Caco-2 (cell line): ENCODE results near the gene MBOAT1. TPM values are rescaled to one million over a fixed set of nuclear protein-coding genes. Genes with fewer than 3 reads are reported as not detected.

Experiments
- BruUV-seq: library from RNA; stranded (reverse); fragments of 400-500 nt; replicated peaks from 2 replicates; lab custom pipeline; 2021; lab: Mats Ljungman, UMichigan
- CTCF ChIA-PET: fragments of 300-600 bp; sonication (Branson Sonifier 250); formaldehyde crosslinking; loops from one replicate; lab custom pipeline; 2022; ENCODE audit warnings: antibody characterized with exemption; lab: Charles Lee
- POLR2A ChIA-PET: fragments of 300-600 bp; sonication (Branson Sonifier 250); formaldehyde crosslinking; loops from one replicate; lab custom pipeline; 2022; ENCODE audit warnings: antibody characterized with exemption; lab: Charles Lee
- DNase-seq, 2 experiments: peaks; one replicate each; pipeline versions ENCODE4 v3.0.0 to v3.0.0-alpha.2; 2020 to 2022
- H3K27me3 ChIP-seq: replicated peaks from 2 replicates; pipeline ENCODE4 v1.6.0; 2011; ENCODE audit warnings: low read length; ENCODE audit not compliant: control insufficient read depth, insufficient read depth
- H3K36me3 ChIP-seq: 2 replicates; pipeline ENCODE4 v1.5.1; 2011; ENCODE audit warnings: low read length; ENCODE audit not compliant: control insufficient read depth, insufficient read depth
- H3K4me1 ChIP-seq: fragments of 250-450 bp; sonication (Bioruptor Pico); 2 replicates; pipeline ENCODE4 v1.5.1; 2020; ENCODE audit warnings: mild to moderate bottlenecking
- H3K4me3 ChIP-seq: 2 replicates; pipeline ENCODE4 v1.5.1; 2011; ENCODE audit warnings: low read depth, mild to moderate bottlenecking, control low read depth, low read length
- H3K9me3 ChIP-seq: fragments of 250-450 bp; sonication (Bioruptor Pico); 2 replicates; pipeline ENCODE4 v1.5.1; 2020; ENCODE audit warnings: mild to moderate bottlenecking, moderate library complexity
- H3K27ac Mint-ChIP-seq: one replicate; pipeline ENCODE4 v1.8.0; 2022; ENCODE audit warnings: mixed read lengths; ENCODE audit not compliant: unreplicated experiment
- H3K27me3 Mint-ChIP-seq: one replicate; pipeline ENCODE4 v1.8.0; 2022; ENCODE audit warnings: mixed read lengths; ENCODE audit not compliant: insufficient read depth, unreplicated experiment
- H3K36me3 Mint-ChIP-seq: one replicate; pipeline ENCODE4 v1.8.0; 2022; ENCODE audit warnings: mild to moderate bottlenecking, mixed read lengths; ENCODE audit not compliant: insufficient read depth, unreplicated experiment
- H3K4me1 Mint-ChIP-seq: one replicate; pipeline ENCODE4 v1.8.0; 2022; ENCODE audit warnings: low read depth, mixed read lengths; ENCODE audit not compliant: unreplicated experiment
- H3K4me3 Mint-ChIP-seq: one replicate; pipeline ENCODE4 v1.8.0; 2022; ENCODE audit warnings: mild to moderate bottlenecking, moderate library complexity, mixed read lengths; ENCODE audit not compliant: unreplicated experiment
- H3K9me3 Mint-ChIP-seq: one replicate; pipeline ENCODE4 v1.8.0; 2022; ENCODE audit warnings: mixed read lengths; ENCODE audit not compliant: unreplicated experiment
- CTCF ChIP-seq, 2 experiments: fragments of 200-600 bp in 1 of 2; IDR thresholded peaks; 1 replicate in 1 of 2; 2 replicates in 1 of 2; pipeline versions ENCODE4 v1.5.1 to v1.8.0; 2011 to 2022; ENCODE audit warnings: antibody characterized with exemption in 1 of 2, control low read depth in 1 of 2, inconsistent platforms in 1 of 2, low read depth in 1 of 2, low read length in 1 of 2, mild to moderate bottlenecking in 1 of 2, moderate library complexity in 1 of 2; ENCODE audit not compliant: insufficient read depth in 1 of 2, severe bottlenecking in 1 of 2, unreplicated experiment in 1 of 2
- intact Hi-C: fragments of 100-400 bp; cut with micrococcal nuclease; formaldehyde crosslinking; loops from one replicate; pipeline ENCODE4 v1.10.0; 2022; ENCODE audit not compliant: unreplicated experiment
- total RNA-seq: library from RNA; stranded (reverse); gene quantifications from 2 replicates; pipeline ENCODE4 v1.2.3, GENCODE V29; 2022

The MBOAT1 gene
- total RNA-seq, 1 experiment from 2014 or later = 7.3 TPM

DNA sequence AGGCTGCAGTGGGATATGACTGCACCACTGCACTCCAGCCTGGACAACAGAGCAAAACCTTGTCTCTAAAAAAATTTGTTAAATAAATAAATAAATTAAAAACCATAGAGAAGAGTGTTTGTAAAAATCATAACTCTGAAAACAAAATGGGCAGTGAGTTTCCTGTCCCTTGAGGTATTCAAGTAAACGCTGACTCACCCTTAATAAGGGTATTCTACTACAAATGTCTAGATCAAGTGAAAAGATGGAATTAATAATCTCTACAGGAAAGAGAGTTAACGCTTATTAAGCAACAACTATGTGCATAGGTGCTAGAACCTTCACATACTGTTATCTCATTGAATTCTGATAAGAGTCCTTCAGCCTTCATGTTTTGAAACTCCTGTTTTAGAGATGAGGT, 19.9 kb upstream of the MBOAT1 start:
- intact Hi-C loops = no loop called here
- BruUV-seq = no TSS peak
- no peak for DNase-seq
- Mint-ChIP-seq H3K4me3 (no peak overlapping the region), H3K4me1 (peaks cover 7% of the 10 kb centered on the region), H3K9me3 (no peaks in the 10 kb centered on the region), H3K36me3 (no peaks in the 10 kb centered on the region), H3K27ac (no peak overlapping the region), H3K27me3 (no peaks in the 10 kb centered on the region)
- POLR2A ChIA-PET = no interaction called here
- Histone ChIP-seq H3K4me3 (no peak overlapping the region), H3K4me1 (peaks cover 12% of the 10 kb centered on the region), H3K36me3 (no peaks in the 10 kb centered on the region), H3K9me3 (no peaks in the 10 kb centered on the region), H3K27me3 (no peaks in the 10 kb centered on the region)
- CTCF ChIA-PET = no interaction called here
- TF ChIP-seq CTCF (IDR thresholded peaks at IDR 0.05; ENCODE audit: insufficient read depth in 1 of 2, low read depth in 1 of 2, low read length in 1 of 2, severe bottlenecking in 1 of 2, unreplicated experiment in 1 of 2) = no peak

DNA sequence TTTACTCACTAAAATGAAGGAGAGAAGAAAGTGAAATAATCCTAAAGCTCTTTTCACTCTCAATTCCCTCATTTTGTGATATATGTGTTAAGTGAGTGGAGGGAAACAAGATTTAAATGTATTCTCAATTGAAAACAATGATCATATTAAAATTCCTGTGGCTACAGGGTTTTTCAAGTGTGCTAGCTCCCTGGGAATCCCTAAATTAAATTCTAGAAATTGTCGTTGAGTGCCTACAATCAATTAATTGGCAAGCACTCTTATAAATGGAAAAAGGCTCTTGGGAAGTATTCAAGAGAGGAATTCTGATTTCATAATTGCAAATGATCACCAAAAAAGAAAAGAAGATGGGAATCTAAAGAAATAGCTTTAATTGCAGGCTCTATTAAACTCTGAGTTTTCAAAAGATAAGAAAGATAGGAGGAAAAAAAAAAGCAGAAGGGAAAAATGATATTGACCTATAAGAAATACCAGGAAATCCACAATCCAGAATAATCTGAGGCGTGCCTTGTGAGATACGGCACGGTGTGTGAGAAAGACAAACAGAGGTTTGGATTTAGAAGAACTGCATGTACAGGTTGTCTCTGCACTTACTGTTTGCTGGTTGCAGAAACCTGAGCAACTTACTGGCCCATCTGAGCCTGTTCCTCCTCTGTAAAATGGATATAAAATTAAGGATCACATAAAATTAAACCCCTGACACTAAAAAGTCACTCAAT, 18.3 kb upstream of the MBOAT1 start:
- Histone ChIP-seq H3K27me3 (no peaks in the 10 kb centered on the region), H3K9me3 (no peaks in the 10 kb centered on the region), H3K4me3 (no peak overlapping the region), H3K36me3 (no peaks in the 10 kb centered on the region), H3K4me1 (no peaks in the 10 kb centered on the region)
- Mint-ChIP-seq H3K9me3 (no peaks in the 10 kb centered on the region), H3K4me1 (peaks cover 7% of the 10 kb centered on the region), H3K36me3 (no peaks in the 10 kb centered on the region), H3K27me3 (no peaks in the 10 kb centered on the region), H3K27ac (no peak overlapping the region), H3K4me3 (no peak overlapping the region)
- ChIA-PET CTCF (no interaction called here), POLR2A (no interaction called here)
- intact Hi-C loops = no loop called here
- BruUV-seq = no TSS peak
- DNase-seq = no peak
- no peak for TF ChIP-seq CTCF (IDR thresholded peaks at IDR 0.05; ENCODE audit: insufficient read depth in 1 of 2, low read depth in 1 of 2, low read length in 1 of 2, severe bottlenecking in 1 of 2, unreplicated experiment in 1 of 2)

GRCh38 chr6:20229881-20230280, 17.6 kb upstream of the MBOAT1 start:
- no peak for TF ChIP-seq CTCF (IDR thresholded peaks at IDR 0.05; ENCODE audit: insufficient read depth in 1 of 2, low read depth in 1 of 2, low read length in 1 of 2, severe bottlenecking in 1 of 2, unreplicated experiment in 1 of 2)
- Histone ChIP-seq H3K9me3 (no peaks in the 10 kb centered on the region), H3K27me3 (no peaks in the 10 kb centered on the region), H3K36me3 (no peaks in the 10 kb centered on the region), H3K4me1 (no peaks in the 10 kb centered on the region), H3K4me3 (no peak overlapping the region)
- H3K36me3 Mint-ChIP-seq = no peaks in the 10 kb centered on the region
- H3K4me1 Mint-ChIP-seq = peaks cover 7% of the 10 kb centered on the region
- H3K27ac Mint-ChIP-seq = no peak overlapping the region
- ChIA-PET CTCF (no interaction called here), POLR2A (no interaction called here)
- DNase-seq = no peak
- no peak overlapping the region for H3K4me3 Mint-ChIP-seq
- intact Hi-C loops = no loop called here
- no peaks in the 10 kb centered on the region for H3K27me3 Mint-ChIP-seq
- no TSS peak for BruUV-seq
- no peaks in the 10 kb centered on the region for H3K9me3 Mint-ChIP-seq
